GM19238 (cell line): ENCODE results near the gene NARS2.
"Not testable (repeated sequence)": the region's sequence is repeated elsewhere in the genome, so short reads cannot be mapped to it uniquely, and the experiment has no call there.

Experiments
- DNase-seq: peaks from one replicate; pipeline ENCODE4 v3.0.0; 2011; ENCODE audit warnings: low spot score; ENCODE audit not compliant: insufficient read length

Gene NARS2

DNA sequence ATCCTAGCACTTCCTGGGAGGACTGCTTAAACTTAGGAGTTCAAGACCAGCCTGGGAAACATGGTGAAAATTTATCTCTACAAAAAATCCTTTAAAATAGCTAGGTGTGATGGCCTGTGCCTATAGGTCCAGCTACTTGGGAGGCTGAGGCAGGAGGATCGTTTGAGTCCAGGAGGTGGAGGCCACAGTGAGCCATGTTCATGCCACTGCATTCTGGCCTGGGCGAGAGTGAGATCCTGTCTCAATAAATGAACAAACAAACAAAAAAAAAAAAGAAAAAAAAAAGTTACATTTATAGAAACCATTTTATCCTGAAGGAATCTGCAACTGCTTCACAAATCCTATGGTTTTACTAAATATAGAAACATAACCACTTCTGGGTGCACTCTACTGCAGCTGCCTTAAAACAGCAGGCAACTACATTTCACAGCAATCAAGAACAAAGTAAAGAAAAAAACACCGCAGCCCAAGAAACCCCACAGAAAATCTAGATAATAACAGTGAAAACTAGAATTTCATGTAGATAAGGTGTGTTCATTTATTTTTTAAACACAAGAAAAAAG lies 81.2 kb downstream of the NARS2 start:
- DNase-seq, result no peak

GRCh38 chr11:78492973-78493372 lies 81.7 kb downstream of the NARS2 start:
- DNase-seq, result no peak

DNA sequence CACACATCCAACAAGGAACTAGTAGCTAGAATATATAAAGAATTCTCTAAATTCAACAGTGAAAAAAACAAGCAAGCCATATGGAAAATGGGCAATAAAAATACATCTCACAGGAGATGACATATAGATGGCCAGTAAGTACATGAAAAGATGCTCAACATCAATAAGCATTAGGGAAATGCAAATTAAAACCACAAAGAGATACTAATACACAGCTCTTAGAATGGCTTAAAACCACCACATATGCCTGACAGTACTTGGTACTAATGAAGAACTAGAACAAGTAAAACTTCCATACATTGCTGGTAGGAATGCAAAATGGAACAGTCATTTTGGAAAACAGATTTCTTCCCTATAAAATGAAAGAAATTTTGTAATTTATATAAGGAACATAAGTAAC lies 85.5 kb downstream of the NARS2 start:
- no peak for DNase-seq

GRCh38 chr11:78478536-78478935 lies 96.1 kb downstream of the NARS2 start:
- DNase-seq, result no peak

DNA sequence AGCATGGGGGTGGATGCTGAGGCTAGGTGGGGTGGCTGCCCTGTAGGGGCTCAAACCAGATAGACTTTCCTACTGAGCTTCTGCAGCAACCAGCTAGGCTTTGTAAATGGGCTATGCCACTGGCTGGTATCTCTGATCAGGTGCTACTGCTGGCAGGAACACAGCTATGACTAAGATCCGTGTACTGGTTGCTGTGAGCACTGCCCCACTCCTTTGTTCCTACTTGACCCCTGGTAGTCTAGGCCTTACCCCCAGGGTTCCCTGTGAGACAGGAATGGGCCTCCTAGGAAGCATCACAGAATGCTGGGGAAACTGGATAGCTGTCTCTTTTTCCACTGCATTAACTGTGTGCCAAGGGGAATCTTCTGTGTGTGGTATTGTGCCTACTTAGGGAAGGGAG lies 98.6 kb downstream of the NARS2 start:
- DNase-seq, result no peak

- no peak for DNase-seq
These were observed 100.2 kb downstream of the NARS2 start for GRCh38 chr11:78474451-78474850.

DNA sequence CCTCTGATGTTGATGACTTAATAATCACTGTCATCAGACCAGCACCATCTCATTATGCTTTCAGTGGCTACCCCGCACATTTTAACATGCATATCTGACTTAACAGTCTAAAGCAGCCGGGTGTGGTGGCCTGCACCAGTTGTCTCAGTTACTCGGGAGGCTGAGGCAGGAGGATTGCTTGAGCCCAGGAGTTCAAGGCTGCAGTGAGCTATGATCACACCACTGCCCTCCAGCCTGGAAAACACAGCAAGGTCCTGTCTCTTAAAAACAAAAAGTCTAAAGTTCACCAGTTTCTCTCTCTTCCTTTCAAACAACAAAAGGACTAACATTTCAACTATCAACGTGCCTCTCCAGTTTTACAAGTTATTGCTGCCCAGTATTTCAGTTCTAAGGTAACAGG lies 101.8 kb downstream of the NARS2 start:
- no peak for DNase-seq

DNA sequence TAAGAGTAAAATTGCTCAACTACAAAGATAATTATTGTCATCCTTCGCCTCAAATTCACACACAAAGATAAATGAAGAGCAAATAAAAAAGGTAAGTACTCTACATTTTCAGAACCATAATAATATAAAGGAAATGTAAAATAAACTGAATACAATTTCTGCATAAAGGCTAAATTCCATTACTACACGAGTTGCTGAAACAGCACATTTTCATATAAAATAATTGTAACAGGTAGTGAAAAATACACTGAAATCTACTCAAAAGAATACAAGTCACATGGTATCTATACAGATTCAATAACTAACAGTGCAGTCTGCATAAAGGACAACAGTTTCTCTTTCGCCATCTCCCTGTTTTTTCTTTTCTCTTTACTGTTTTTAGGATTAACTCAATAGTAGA lies 102.3 kb downstream of the NARS2 start:
- DNase-seq, result no peak

DNA sequence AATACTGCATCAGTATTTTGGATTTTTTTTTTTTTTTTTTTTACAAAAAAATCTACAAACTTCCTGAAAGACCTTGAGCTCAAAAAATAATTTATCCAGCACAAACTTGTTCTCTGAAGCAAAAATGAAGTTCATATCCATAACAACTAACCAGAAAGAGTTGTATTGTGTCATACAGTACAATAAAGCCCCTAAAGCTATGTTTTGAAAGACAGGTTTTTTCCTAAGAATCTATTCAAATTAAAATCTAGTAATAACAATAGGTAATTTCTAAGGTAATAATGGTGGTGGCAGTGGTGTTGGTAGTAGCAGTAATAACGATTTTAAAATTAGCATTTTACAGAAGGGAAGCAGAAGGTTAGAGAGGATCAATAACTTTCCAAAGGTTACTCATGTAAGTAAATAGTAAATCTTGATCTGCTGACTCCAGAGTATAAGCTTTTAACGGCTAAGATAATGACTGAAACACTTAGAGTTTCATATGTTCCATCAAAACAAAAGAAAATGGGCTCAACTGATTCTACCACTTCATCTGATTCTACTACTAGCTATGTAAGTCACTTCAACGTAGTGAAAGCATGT lies 103.7 kb downstream of the NARS2 start:
- no peak for DNase-seq

DNA sequence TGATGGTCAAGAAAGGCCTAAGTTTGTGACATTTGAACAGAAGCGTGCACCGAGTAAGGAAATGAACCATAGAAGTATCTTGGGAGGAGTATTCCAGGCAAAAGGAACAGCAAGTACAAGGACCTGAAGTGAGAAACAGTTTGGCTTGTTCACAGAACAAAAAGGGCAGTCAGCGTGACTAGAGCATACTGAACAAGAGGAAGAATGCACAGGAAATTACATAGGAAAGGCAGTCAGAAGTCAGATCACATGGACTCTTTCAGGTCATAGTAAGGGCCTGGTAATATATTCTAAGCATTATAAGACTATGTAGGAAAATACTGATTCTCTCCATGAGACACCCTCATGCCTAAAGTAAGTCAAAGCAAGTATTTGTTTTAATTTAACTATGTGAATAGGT lies 104.8 kb downstream of the NARS2 start:
- DNase-seq, result no peak

GRCh38 chr11:78467931-78468330 lies 106.7 kb downstream of the NARS2 start:
- no peak for DNase-seq

GRCh38 chr11:78467370-78467769 lies 107.3 kb downstream of the NARS2 start:
- DNase-seq, result no peak

DNA sequence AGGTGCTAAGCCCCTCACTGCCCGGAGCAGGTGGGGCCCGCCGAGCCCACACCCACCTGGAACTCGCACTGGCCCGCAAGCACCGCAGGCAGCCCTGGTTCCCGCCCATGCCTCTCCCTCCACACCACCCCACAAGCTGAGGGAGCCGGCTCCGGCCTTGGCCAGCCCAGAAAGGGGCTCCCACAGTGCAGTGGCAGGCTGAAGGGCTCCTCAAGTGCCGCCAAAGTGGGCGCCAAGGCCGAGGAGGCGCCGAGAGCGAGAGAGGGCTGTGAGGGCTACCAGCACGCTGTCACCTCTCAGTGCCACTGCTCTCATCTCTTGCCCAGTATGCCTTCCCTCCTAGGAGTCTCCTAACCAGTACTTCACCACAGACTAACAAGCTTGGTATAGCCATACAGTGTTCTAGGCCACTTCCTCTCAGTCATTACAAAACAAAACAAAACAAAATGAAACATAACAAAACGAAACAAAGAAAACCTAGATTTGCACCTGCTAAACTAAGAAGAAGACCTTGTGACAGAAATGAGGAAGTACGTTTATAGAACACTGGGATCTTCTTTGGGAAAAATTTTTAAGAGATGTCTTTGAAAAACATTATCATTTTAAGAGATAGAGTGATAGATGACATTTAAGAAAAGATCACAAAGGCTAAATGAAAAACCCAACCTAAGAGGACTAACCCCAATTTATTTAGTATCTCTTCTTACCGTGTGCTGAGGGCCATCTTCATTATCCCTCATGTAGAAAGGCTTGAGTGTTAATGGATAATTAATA lies 109.3 kb downstream of the NARS2 start:
- DNase-seq, result peak; percentile 54

DNA sequence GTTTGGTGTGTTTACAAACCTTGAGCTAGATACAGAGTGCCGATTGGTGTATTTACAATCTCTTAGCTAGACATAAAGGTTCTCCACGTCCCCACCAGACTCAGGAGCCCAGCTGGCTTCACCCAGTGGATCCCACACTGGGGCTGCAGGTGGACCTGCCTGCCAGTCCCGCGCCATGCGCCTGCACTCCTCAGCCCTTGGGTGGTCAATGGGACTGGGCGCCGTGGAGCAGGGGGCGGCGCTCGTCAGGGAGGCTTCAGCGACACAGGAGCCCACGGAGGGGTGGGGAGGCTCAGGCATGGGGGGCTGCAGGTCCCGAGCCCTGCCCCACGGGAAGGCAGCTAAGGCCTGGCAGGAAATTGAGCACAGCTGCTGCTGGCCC lies 109.9 kb downstream of the NARS2 start:
- not testable (repeated sequence) for DNase-seq

DNA sequence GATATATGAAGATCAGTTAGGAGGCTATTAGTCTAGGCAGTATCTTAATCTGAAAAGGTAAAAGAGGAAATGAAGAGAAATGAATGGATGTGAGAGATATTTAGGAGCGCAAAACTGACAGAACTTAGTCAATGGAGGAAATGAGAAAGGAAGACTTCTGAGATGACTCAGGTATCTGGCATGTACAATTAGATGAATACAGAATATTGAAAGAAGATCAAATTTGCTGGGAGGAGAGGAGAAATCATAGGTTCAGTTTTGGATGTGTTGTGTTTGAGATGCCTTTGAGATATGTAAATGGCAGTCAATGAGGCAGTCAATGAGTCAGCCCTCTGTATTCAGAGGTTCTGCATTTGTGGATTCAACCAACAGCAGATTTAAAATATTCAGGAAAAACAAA lies 114.2 kb downstream of the NARS2 start:
- DNase-seq, result no peak

GRCh38 chr11:78459738-78460137 lies 114.9 kb downstream of the NARS2 start:
- no peak for DNase-seq

- no peak for DNase-seq
These were observed 117.2 kb downstream of the NARS2 start for GRCh38 chr11:78457448-78457847.

DNA sequence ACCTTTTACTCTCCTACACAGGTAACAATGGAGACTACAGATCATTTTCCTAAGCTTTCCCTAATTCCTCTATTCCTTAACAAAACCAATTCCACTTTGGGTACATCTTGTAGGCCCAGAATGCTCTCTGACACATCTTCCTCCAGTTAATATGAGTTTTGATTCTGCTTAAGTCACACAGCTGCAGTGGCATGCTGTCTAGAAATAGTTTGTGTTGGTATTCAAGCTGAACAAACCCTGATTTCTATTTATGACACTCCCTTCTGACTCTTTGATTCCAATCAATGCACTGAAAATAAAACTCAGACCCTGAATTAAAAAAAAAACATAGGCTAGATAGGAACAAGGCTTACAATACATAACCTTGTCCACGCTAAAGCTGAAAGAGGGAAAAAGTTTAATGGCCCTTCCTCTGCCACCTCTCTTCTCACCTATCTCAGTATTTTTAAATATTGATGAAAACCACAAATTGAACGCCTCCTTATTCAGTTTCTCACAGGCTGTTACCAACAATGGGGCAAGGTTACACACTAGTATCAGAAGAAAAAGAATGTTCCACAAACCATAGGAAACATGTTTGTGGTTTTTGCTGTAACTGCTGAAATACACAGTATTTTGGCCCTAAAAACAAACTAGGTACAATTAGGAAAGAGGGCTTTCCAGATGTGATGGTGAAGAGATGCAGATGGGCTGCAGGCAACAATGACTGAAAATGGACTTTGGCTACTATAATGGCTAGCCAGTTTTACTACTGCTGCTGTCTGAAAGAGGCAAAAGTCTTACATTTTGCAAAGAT lies 121.3 kb downstream of the NARS2 start:
- DNase-seq, result no peak

- no peak for DNase-seq
These were observed 123.1 kb downstream of the NARS2 start for GRCh38 chr11:78451371-78452150.

- DNase-seq, result no peak
These were observed 123.8 kb downstream of the NARS2 start for GRCh38 chr11:78450866-78451265.

DNA sequence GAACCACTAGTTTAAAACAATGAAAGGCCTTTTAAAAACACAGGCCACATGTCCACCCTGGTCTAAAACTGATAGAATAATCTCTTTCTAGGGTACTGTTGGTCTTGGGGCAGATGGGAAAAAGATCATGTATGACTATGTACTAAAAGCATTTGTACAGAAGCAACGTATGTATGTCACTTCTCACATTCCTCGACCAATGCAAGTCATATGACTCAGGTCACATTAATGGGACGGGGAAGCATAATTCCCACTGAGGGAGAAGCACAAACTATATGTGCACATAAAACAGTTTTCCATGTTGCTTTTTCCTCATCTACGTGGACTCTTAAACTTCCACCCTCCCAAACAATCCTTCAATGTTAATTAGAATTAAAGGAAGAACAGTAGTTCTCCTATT lies 124.8 kb downstream of the NARS2 start:
- no peak for DNase-seq
